Neural crest cell (in vitro differentiated cells): ENCODE data around the gene UFSP1. TPM values are rescaled to one million over a fixed set of nuclear protein-coding genes. Genes with fewer than 3 reads are reported as not detected.

Source experiments
- DNase-seq: peaks from one replicate; pipeline ENCODE4 v3.0.0; 2021; ENCODE audit warnings: low read depth, mixed read lengths, low spot score
- H3K27ac Mint-ChIP-seq: one replicate; pipeline ENCODE4 v1.8.0; 2021; ENCODE audit warnings: mild to moderate bottlenecking, mixed read lengths; ENCODE audit not compliant: unreplicated experiment
- H3K27me3 Mint-ChIP-seq: 2 replicates; pipeline ENCODE4 v1.8.0; 2021; ENCODE audit warnings: low read depth, mild to moderate bottlenecking, mixed read lengths
- H3K36me3 Mint-ChIP-seq: 2 replicates; pipeline ENCODE4 v1.8.0; 2021; ENCODE audit warnings: low read depth, mild to moderate bottlenecking, mixed read lengths
- H3K4me1 Mint-ChIP-seq: 2 replicates; pipeline ENCODE4 v1.8.0; 2021; ENCODE audit warnings: mixed read lengths
- H3K4me3 Mint-ChIP-seq: one replicate; pipeline ENCODE4 v1.8.0; 2021; ENCODE audit warnings: mild to moderate bottlenecking, mixed read lengths
- H3K9me3 Mint-ChIP-seq: 2 replicates; pipeline ENCODE4 v1.8.0; 2021; ENCODE audit warnings: mixed read lengths
- CTCF ChIP-seq: fragments of 200-600 bp; sonication (generic); conservative IDR thresholded peaks from 2 replicates; pipeline ENCODE4 v1.5.0; 2021; ENCODE audit warnings: antibody characterized with exemption, mild to moderate bottlenecking
- total RNA-seq: library from RNA; stranded (reverse); gene quantifications from 2 replicates; pipeline ENCODE4 v1.2.1, GENCODE V29; 2021

The UFSP1 gene
- total RNA-seq, 1 donor from 2014 or later, result 4.6 TPM

GRCh38 chr7:100865372-100865911 is 24.1 kb downstream of the UFSP1 start:
- Mint-ChIP-seq H3K4me3 (peak overlapping the region; percentile 76), H3K27ac (no peak overlapping the region), H3K9me3 (no peaks in the 10 kb centered on the region), H3K36me3 (no peaks in the 10 kb centered on the region), H3K27me3 (no peaks in the 10 kb centered on the region), H3K4me1 (peaks cover 17% of the 10 kb centered on the region)
- DNase-seq, result no peak
- TF ChIP-seq CTCF, result no peak

- no peak overlapping the region for H3K4me3 Mint-ChIP-seq
- no peak for TF ChIP-seq CTCF
- no peaks in the 10 kb centered on the region for H3K9me3 Mint-ChIP-seq
- peaks cover 2% of the 10 kb centered on the region for H3K36me3 Mint-ChIP-seq
- DNase-seq, result no peak
- no peaks in the 10 kb centered on the region for H3K27me3 Mint-ChIP-seq
- H3K27ac Mint-ChIP-seq, result peak overlapping the region; percentile 67
- H3K4me1 Mint-ChIP-seq, result peaks cover 17% of the 10 kb centered on the region
These were observed 25.2 kb downstream of the UFSP1 start for GRCh38 chr7:100864263-100864845.

GRCh38 chr7:100863406-100863950 is 26.0 kb downstream of the UFSP1 start:
- TF ChIP-seq CTCF, result no peak
- Mint-ChIP-seq H3K4me1 (peaks cover 17% of the 10 kb centered on the region), H3K4me3 (no peak overlapping the region), H3K9me3 (no peaks in the 10 kb centered on the region), H3K36me3 (peaks cover 2% of the 10 kb centered on the region), H3K27ac (no peak overlapping the region), H3K27me3 (no peaks in the 10 kb centered on the region)
- no peak for DNase-seq

GRCh38 chr7:100861616-100861985 is 27.9 kb downstream of the UFSP1 start:
- peaks cover 4% of the 10 kb centered on the region for H3K4me1 Mint-ChIP-seq
- no peak for DNase-seq
- H3K27ac Mint-ChIP-seq, result no peak overlapping the region
- H3K27me3 Mint-ChIP-seq, result no peaks in the 10 kb centered on the region
- no peaks in the 10 kb centered on the region for H3K9me3 Mint-ChIP-seq
- H3K36me3 Mint-ChIP-seq, result peaks cover 2% of the 10 kb centered on the region
- no peak for TF ChIP-seq CTCF
- no peak overlapping the region for H3K4me3 Mint-ChIP-seq

- H3K9me3 Mint-ChIP-seq, result no peaks in the 10 kb centered on the region
- DNase-seq, result no peak
These were observed 28.6 kb downstream of the UFSP1 start for GRCh38 chr7:100860702-100861615.

More at GRCh38 chr7:100860702-100861615, 28.6 kb downstream of the UFSP1 start:
- no peak for TF ChIP-seq CTCF
- Mint-ChIP-seq H3K27ac (no peak overlapping the region), H3K36me3 (peaks cover 2% of the 10 kb centered on the region), H3K27me3 (no peaks in the 10 kb centered on the region), H3K4me3 (no peak overlapping the region), H3K4me1 (peaks cover 4% of the 10 kb centered on the region)
